Stimulated activated CD8-positive, alpha-beta memory T cell treated with anti-CD3 and anti-CD28 coated beads, Interleukin-12 subunit alpha, Interleukin-12 subunit beta, amount 100 ng/mL, for 24 hours (primary cell): Measurements from ENCODE around the gene FOXO4.

Experiments used
- DNase-seq: peaks from one replicate; pipeline ENCODE4 v3.0.0-alpha.2; 2020; ENCODE audit errors: extremely low read depth

Gene FOXO4

GRCh38 chrX:71143508-71143907 is 47.9 kb downstream of the FOXO4 start:
- DNase-seq, result no peak

- DNase-seq, result no peak
Observed at GRCh38 chrX:71144651-71145050, 49.0 kb downstream of the FOXO4 start, which contains the start of gene NLGN3. NLGN3 (plus strand) TSS chrX:71144841; CDS start chrX:71147750, 2,909 bp downstream.

GRCh38 chrX:71147496-71148277 is 52.0 kb downstream of the FOXO4 start:
- DNase-seq, result no peak

GRCh38 chrX:71148278-71148663 is 52.6 kb downstream of the FOXO4 start:
- no peak for DNase-seq

GRCh38 chrX:71151366-71151765 is 55.7 kb downstream of the FOXO4 start:
- DNase-seq, result no peak
